Ectodermal cell (in vitro differentiated cells): ENCODE results near the gene MYL12B.

Source experiments
- H3K27ac ChIP-seq: 2 replicates; pipeline ENCODE4 v1.7.0; 2013; ENCODE audit warnings: mild to moderate bottlenecking, low read depth, low read length; ENCODE audit not compliant: insufficient read depth, poor library complexity, severe bottlenecking
- H3K27me3 ChIP-seq: 2 replicates; pipeline ENCODE4 v1.7.0; 2013; ENCODE audit warnings: mild to moderate bottlenecking, low read length; ENCODE audit not compliant: insufficient read depth, control insufficient read depth, poor library complexity, severe bottlenecking
- H3K36me3 ChIP-seq: one replicate; pipeline ENCODE4 v1.7.0; 2013; ENCODE audit warnings: low read length; ENCODE audit not compliant: control insufficient read depth, insufficient read depth
- H3K4me1 ChIP-seq: one replicate; pipeline ENCODE4 v1.7.0; 2013; ENCODE audit warnings: low read length; ENCODE audit not compliant: control insufficient read depth, insufficient read depth
- H3K4me3 ChIP-seq: 2 replicates; pipeline ENCODE4 v1.7.0; 2013; ENCODE audit warnings: low read depth, low read length, control low read depth; ENCODE audit not compliant: insufficient read depth
- H3K9me3 ChIP-seq: 2 replicates; pipeline ENCODE4 v1.7.0; 2013; ENCODE audit warnings: mild to moderate bottlenecking, low read length, moderate library complexity; ENCODE audit not compliant: control insufficient read depth
- WGBS, 2 experiments: methylation state at CpG; one replicate each; pipeline ENCODE4 v1.1.7; 2013; ENCODE audit warnings: missing lambda C conversion rate in 2 of 2; 5-methylcytosine and 5-hydroxymethylcytosine counted together

MYL12B gene

GRCh38 chr18:3323900-3324299, 62.0 kb downstream of the MYL12B start:
- WGBS, 2 experiments: 69 to 81% methylated on average over 4 of the region's 4 CpGs
- Histone ChIP-seq H3K9me3 (no peaks in the 10 kb centered on the region), H3K4me1 (peaks cover 5% of the 10 kb centered on the region), H3K4me3 (no peak overlapping the region), H3K27me3 (no peaks in the 10 kb centered on the region), H3K36me3 (no peaks in the 10 kb centered on the region), H3K27ac (no peak overlapping the region)
